T-helper 1 cell (primary cell): ENCODE data around the gene COL1A2.
A peak's percentile ranks its signal among the peaks of the same experiment; 100 is the strongest.

Experiments used
- DNase-seq, 5 donors: peaks; one replicate each; pipeline ENCODE4 v3.0.0-alpha.2; 2012 to 2020

Gene COL1A2

DNA sequence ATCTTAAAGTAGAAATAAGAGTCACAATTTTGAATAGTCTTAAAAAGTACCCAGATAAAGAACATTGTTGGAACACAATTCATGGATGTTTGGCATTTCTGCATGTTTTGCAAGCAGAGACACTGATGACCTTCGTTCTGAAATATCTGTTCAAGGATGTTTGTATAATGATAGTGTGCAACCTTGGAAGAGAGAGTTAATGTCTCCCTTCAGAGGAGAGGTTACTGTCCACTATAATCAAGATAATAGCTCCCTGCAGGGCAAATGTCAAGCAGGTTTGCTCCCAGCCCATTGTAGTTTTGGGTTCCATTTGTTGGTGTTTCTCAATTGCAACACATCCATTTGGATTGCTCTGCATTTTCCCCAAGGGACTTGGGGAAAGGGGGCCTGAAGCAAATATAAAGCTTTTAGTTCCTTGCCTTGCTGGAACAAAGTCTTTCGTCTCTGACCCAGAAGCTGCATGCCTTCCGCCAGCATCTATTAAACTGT lies 45.2 kb downstream of the COL1A2 start:
- no peak for DNase-seq

DNA sequence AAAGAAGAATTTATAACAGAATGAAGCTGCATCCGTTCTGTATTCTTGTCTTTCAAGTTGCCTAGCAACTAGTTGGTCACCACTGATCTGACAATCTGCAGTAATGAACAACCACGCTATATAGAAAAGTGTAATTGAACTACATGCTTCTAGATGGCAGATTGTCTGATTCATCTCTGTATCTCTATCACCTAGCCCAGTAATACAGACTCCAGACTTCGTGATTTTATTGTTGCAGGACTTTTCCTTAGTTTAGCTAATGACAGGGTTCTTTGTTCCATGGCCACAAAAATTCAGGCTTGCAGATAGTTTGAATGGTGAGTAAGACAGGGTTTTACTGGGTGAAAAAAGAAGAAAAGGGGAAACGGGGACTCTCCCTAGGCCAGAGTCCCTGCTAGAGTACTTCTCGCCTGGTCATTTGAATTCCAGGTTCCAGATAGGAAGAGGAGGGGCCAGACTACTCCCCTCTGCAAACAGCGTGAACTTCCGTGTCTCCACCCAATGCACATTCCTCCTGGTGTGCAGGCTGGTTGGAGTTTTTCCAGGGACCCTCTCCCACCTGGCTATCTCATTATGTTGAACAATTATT lies 45.9 kb downstream of the COL1A2 start:
- no peak for DNase-seq

DNA sequence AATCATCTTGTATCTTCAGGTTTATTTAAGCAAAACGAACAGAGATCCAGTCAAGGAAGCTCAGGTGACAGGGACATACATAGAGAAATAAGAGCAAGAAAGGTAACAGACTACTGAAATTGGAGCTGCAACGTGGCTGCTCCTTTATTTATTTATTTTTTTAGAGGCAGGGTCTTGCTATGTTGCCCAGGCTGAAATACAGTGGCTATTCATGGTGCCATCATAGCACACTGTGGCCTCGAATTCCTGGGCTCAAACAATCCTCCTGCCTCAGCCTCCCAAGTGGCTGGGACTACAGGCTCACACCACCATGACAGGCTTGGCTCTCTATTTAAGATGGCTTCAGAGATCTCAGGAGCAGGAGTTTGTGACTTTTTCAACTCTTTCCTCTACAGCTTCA lies 46.4 kb downstream of the COL1A2 start:
- DNase-seq, result no peak

DNA sequence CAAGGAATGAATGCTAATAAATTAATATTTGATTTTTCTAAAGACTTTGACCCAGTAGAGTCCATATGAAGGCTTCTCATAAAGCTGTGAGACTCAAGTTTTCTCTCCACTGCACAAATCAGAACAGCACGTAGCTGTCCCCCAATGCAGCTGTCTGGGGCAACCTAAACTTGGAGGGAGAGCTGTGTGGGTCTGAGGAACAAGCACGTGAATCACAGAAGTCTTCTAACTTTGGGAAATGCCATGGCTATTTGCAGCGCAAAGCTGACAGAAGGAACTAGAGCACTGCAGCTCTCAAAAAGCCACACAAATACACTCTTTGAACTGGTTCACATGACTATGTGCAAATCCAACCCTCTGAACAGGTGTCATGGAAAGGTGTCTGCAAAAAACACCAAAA lies 47.9 kb downstream of the COL1A2 start:
- no peak for DNase-seq

DNA sequence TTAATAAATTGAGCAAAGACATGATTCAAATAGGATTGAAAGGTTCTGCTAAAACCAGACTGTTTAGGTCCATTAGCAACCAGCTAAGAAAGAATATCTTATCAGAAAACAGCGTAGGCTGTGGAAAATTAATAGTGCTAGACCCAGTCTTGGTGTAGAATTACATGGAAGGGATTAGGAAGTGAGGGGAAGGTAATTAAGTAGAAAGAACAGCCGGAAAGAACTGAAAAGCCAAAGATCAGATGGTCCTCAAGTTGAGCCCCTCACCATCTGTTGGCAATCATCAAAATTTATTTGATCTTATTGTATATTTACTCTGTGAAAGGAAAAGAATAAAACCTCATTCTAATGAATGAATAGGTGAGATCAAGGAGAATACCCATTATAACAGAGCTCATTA lies 50.1 kb downstream of the COL1A2 start:
- DNase-seq, result no peak

DNA sequence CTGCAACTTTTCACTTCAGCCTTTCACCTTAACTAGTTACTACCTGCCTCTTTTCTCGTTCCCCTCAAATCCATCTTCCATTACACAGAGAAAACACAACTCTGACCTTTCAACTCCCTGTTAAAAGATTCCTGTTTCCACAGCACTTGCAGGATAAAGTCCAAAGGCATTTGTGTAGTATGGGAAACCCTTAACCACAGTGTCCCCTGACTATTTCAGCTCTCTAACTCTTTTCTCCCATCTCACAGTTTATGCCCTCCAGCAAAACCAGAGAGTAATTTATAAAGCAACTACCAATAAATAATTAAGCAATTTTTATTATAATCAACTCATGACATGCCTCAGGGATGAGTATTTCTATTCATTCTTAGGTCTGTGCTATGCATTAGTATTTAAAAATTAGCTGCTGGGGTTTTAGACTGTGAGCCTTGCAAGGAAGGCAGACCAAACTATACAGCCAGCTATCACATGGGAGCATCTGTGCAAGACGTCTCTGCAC lies 51.0 kb downstream of the COL1A2 start:
- no peak for DNase-seq

DNA sequence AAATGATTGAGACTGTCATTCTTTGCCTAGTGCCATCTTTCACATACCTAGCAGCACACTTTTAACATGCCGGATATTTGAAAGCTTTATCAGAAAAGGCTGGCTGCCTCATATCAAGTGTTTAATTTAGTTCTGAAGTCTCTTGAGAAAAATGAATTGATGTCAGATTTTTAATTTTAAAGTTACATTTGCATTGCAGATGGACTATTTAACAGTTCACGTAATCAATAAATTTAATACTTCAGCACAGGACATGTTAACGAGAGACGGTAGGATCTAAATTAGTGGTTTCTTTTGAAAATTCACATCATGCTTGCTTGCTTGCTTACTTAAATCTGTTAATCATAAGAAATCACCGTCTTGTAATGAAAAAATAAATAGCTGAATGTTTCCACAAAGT lies 51.6 kb downstream of the COL1A2 start:
- no peak for DNase-seq

DNA sequence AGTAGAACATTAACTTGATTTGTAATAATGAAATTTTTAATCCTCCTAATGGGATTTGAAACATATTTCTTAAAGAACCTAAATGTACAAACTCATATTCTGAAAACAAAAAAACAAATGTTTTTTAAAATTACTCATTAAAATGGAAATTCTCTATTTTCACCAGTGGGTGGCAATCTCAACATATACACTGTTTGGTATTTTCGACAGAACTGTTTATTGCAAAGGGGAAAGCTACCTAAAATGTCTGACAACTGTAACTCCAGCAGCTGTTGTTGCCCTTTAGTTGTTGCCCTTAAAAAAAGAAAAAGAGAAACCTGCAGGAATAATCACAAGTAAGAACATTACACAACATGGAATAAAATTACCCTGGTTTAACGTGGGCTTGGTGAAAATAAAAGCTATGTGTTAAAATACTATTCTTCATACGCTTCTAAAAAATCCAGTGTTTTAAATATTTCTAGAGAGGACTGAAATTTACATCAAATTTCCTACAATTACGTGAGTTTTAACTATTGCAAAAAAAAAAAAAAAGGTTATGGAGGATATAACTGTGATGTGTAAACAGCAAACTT lies 54.5 kb downstream of the COL1A2 start:
- peak in 1 of 5 donors; percentile 14 for DNase-seq

DNA sequence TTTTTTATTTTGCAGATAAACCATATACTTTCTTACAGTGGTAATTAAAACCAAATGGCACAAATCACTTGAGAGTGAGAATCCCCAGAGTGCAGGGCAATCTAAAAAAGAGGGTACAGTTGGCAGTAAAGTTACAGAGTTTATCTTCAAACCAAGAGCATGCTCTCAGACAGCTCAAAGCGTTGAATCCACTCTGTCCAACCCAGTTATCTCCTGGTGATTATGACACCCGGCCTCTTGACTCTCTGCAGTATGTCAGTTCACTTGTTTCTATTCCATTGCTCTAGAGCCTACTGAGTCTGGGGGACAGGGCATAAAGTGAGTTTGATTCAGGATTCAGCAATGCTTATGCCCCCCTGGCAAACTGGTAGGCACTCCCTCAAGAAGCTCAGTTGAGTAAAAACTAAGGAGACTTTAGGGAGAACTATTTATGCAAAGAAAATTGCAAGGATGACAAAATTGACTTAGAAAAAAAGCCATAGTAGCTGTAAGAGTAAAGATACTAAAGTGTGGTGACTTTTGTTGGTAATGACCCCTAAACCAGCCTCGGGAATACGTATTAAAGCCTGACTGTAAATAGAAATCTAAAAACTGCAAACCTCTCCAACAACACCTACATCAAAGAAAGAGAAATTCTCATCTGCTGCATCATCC lies 55.5 kb downstream of the COL1A2 start:
- no peak for DNase-seq

DNA sequence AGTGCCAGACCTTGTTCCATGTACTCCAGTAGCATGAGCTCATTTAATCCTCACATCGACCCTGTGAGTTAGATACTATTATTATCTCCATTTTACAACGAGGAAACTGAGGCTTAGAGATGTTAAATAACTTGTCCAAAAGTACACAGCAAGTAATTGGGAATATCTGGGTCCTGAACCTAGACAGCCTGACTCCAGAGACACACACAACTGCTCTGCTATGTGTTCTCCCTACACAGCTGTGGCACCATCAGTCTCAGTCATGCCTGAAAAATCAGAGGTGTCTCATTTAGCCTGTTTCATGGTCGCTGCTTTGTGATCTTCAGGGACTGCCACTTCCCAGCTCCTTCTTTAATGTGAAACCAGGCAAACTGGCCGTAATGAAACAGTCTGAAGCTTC lies 56.5 kb downstream of the COL1A2 start:
- no peak for DNase-seq

DNA sequence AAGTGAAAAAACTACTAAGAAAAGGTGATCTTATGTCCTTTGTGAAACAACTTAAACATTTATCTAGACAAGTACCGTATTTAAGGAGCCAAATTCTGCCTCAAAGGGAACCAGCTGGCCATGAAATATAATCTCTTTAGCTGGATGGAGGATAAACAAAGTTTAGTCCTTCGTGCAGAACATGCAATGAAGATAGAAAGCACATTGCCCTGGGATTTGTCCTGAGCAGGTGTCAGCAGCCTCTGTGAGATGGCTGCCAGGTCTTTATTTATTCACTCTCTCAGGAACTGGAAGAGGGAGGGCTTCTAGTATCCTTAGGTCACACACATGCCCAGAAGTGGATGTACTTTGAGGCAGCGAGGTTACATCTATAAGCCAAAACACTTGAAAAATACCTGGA lies 57.5 kb downstream of the COL1A2 start:
- DNase-seq, result no peak

DNA sequence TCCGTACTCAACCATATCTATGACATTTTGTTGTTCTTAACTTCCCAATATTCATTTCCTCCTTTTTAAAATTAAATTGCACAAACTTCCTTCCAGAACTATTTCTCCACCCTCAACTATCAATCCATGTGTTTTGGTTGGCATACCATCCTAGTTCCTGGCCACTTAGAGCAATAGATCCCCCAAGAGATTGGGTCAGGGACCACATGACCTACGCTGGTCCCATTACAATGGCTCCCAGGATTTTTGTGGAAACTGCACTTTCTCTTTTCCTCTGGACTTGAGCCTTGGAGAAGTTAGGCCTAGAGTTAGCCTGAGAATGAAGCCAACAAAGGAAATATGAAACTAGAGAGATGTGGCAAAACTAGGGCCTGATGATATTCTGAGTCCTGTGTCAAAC lies 59.2 kb downstream of the COL1A2 start:
- no peak for DNase-seq

DNA sequence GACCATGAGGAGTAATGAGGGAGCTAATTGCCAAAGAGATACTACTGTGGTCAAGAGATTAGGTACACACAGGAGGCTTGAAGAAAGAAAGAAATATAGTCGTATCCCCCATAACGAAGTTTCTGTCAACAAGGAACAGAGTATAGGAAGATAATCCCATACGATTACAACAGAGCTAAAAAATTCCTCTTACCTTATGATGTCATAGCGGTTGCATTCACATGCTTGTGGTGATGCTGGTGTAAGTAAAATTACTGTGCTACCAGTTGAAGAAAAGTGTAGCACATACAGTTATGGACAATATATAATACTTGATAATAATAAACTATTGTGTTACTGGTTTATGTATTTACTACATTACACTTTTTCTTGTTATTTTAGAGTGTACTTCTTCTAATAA lies 63.3 kb downstream of the COL1A2 start:
- DNase-seq, result no peak

DNA sequence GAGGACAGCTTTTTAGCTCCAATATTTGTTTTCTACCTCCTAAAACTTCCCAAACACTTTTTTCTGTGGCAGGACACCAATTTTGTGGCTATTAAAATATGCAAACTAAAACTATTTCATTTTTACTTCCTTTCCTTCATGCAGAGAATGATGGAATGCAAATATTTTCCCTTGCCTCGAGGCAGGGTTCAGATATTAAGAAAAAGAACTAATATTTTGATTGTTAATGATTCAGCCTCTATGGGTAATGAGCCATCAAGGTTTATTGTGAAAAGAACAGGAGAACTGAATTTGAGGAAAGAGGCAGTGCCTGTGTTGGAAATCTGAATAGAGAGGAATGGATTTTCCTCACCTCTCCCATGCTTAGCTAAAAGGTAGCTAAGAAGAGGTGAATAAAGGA lies 71.8 kb downstream of the COL1A2 start:
- no peak for DNase-seq

DNA sequence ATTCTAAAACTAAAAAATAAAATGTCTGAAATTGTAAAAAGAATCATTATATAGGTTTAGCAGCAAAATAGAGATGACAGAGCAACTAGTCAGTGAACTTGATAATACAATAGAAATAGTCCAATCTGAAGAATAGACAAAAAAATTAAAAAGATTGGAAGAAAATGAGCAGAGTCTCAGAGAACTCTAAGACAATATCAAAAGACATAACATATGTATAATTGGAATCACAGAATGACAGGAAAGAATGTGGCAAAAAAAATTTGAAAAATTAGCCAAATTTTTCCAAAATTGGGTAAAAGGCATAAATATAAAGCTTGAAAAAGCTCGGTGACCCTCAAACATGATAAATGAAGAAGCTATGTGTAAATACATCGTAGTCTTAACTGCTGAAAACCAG lies 76.9 kb downstream of the COL1A2 start:
- DNase-seq, result no peak

DNA sequence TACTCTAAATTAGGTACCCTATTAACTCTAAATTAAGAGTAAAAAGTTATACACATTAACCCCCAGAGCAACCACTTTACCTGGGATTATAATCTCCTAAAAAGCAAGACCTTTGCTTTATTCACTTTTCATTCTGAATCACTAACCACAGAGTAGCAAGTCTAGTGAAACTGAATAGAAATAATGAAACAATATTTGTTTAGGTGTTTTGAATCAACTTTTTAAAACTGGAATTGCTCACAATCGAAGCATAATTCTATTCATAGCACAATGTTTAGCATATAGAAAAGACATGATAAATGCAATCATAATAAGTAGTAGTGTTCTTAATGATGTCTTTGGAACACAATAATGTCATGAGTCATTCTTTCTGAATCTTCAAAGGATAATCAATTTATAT lies 77.9 kb downstream of the COL1A2 start:
- no peak for DNase-seq

DNA sequence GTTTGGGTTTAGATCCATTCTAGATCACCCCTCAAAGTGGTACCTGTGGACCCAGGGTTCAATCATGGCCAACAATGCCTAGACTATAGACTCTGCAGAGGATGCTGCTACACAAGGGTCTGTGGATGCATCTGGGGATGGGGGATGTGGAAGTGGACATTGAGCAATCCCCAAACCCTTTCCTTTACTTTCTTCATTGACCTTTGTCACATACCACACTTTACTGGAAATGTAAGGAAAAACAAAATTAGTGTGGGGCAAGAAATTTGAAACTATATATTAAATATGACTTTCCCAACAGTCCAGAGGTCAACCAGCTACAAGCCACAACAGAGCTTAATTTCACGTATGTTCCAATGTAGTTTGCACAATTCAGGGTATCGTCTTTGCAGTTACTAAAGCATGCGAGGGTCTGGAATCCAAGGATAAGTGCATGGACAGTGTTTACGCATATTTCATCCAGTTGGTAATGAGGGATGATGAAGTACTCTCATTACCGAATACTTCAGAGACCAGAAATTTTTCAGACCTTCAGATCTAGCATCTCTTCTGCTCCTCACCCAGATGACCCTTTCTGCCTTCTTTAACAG lies 81.7 kb downstream of the COL1A2 start:
- DNase-seq, result no peak

DNA sequence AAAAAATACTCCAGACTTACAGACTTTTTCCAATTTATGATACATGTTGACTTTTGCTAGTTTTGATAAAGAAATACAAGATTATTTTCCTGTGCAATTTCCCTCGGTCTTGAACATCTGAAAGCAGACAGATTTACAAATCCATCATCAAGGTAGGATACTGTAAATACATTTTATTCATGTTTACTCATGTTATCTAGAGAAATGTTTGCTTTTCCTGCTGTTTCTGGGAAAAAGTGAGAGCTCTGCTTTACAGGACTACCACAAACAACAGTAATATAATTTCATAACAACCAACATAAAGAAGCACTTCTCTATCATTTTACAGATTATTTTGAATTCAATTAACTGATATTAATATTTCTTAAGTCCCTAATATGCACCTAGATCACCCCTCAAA lies 83.2 kb downstream of the COL1A2 start:
- no peak for DNase-seq

DNA sequence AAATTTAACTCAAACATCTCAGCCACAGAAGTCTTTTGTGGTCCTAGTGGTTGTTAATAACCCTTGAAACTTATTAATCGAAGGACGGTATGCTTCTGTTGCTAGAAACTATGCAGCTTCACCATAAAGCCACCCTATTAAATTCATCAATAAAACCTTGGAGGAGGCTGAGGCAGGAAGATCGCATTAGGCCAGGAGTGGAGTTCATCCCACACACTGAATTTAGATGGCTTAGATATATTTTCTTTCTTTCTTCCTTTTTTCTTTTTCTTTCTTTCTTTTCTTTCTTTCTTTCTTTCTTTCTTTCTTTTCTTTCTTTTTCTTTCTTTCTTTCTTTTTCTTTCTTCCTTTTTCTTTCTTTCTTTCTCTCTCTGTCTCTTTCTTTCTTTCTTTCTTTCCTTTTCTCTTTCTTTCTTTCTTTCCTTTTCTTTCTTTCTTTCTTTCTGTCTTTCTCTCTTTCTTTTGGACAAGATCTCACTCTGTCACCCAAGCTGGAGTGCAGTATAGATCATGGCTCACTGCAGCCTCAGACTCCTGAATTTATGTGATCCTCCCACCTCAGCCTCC lies 84.0 kb downstream of the COL1A2 start:
- no peak for DNase-seq
